ENCODE results near the gene EFCAB5. TPM values are rescaled to one million over a fixed set of nuclear protein-coding genes. Genes with fewer than 3 reads are reported as not detected.
"Not testable (repeated sequence)": the region's sequence is repeated elsewhere in the genome, so short reads cannot be mapped to it uniquely, and the experiment has no call there.

The EFCAB5 gene
- total and polyA plus RNA-seq, 4 donors, result under 0.01 to 0.05 TPM; not detected in 2

- Histone ChIP-seq H3K4me1 (ENCODE audit: control insufficient read depth in 4 of 4, insufficient read depth in 4 of 4, low read length in 3 of 4) (peaks cover 0 to 26% (median 17%) of the 10 kb centered on the region in 4 donors), H3K27me3 (ENCODE audit: control insufficient read depth in 4 of 4, insufficient read depth in 4 of 4, low read length in 3 of 4) (no peaks in the 10 kb centered on the region), H3K27ac (ENCODE audit: low read depth in 1 of 2, low read length in 2 of 2) (no peak overlapping the region), H3K9me3 (ENCODE audit: control insufficient read depth in 4 of 4, low read length in 3 of 4) (no peaks in the 10 kb centered on the region), H3K36me3 (ENCODE audit: control insufficient read depth in 4 of 4, insufficient read depth in 3 of 4, low read depth in 1 of 4, low read length in 3 of 4) (no peaks in the 10 kb centered on the region), H3K9ac (ENCODE audit: low read depth in 1 of 2, low read length in 2 of 2) (no peak overlapping the region), H3K4me3 (ENCODE audit: low read depth in 1 of 3, low read length in 3 of 3) (no peak overlapping the region)
- no peak for DNase-seq (ENCODE audit: low spot score)
- TF ChIP-seq CTCF (IDR thresholded peaks at IDR 0.05; ENCODE audit: low read depth, low read length, missing input control) (peak; percentile 9), RAD21 (IDR thresholded peaks at IDR 0.05) (peak; percentile 30 to 54), REST (IDR thresholded peaks at IDR 0.05) (no peak), HNF4A (conservative IDR thresholded peaks at IDR 0.05) (peak in 1 of 2 donors; percentile 29)
- WGBS, result 28% methylated on average over 2 of the region's 2 CpGs
Observed at GRCh38 chr17:29933379-29933778, 8.1 kb upstream of the EFCAB5 start.

- not testable (repeated sequence) for H3K4me1 ChIP-seq (ENCODE audit: control insufficient read depth in 4 of 4, insufficient read depth in 4 of 4, low read length in 3 of 4); H3K9me3 ChIP-seq (ENCODE audit: control insufficient read depth in 4 of 4, low read length in 3 of 4); DNase-seq (ENCODE audit: low spot score); H3K27ac ChIP-seq (ENCODE audit: low read depth in 1 of 2, low read length in 2 of 2); H3K9ac ChIP-seq (ENCODE audit: low read depth in 1 of 2, low read length in 2 of 2); H3K27me3 ChIP-seq (ENCODE audit: control insufficient read depth in 4 of 4, insufficient read depth in 4 of 4, low read length in 3 of 4); H3K36me3 ChIP-seq (ENCODE audit: control insufficient read depth in 4 of 4, insufficient read depth in 3 of 4, low read depth in 1 of 4, low read length in 3 of 4); H3K4me3 ChIP-seq (ENCODE audit: low read depth in 1 of 3, low read length in 3 of 3)
- WGBS, result 84% methylated on average over 3 of the region's 3 CpGs
Observed at GRCh38 chr17:29935909-29936308, 5.5 kb upstream of the EFCAB5 start.

- H3K9me3 ChIP-seq (ENCODE audit: control insufficient read depth in 4 of 4, low read length in 3 of 4), result no peaks in the 10 kb centered on the region
- no peak overlapping the region for H3K9ac ChIP-seq (ENCODE audit: low read depth in 1 of 2, low read length in 2 of 2)
- H3K4me3 ChIP-seq (ENCODE audit: low read depth in 1 of 3, low read length in 3 of 3), result no peak overlapping the region
- H3K27me3 ChIP-seq (ENCODE audit: control insufficient read depth in 4 of 4, insufficient read depth in 4 of 4, low read length in 3 of 4), result no peaks in the 10 kb centered on the region
- no peak overlapping the region for H3K27ac ChIP-seq (ENCODE audit: low read depth in 1 of 2, low read length in 2 of 2)
- H3K36me3 ChIP-seq (ENCODE audit: control insufficient read depth in 4 of 4, insufficient read depth in 3 of 4, low read depth in 1 of 4, low read length in 3 of 4), result no peaks in the 10 kb centered on the region
- TF ChIP-seq MAX (IDR thresholded peaks at IDR 0.05) (no peak), RXRA (IDR thresholded peaks at IDR 0.05) (no peak), EGR1 (IDR thresholded peaks at IDR 0.05; ENCODE audit: low read depth in 2 of 2) (no peak), FOXA1 (IDR thresholded peaks at IDR 0.05) (no peak), SP1 (IDR thresholded peaks at IDR 0.05) (no peak), ZBTB33 (IDR thresholded peaks at IDR 0.05) (no peak), HNF4A (conservative IDR thresholded peaks at IDR 0.05) (no peak), RAD21 (IDR thresholded peaks at IDR 0.05) (no peak), JUND (IDR thresholded peaks at IDR 0.05) (no peak), ATF3 (IDR thresholded peaks at IDR 0.05) (no peak), FOXA2 (IDR thresholded peaks at IDR 0.05) (no peak), TAF1 (conservative IDR thresholded peaks at IDR 0.05) (no peak)
- 74% methylated on average over 2 of the region's 2 CpGs for WGBS
- H3K4me1 ChIP-seq (ENCODE audit: control insufficient read depth in 4 of 4, insufficient read depth in 4 of 4, low read length in 3 of 4), result peaks cover 0 to 1% (median 0%) of the 10 kb centered on the region in 4 donors
- no peak for DNase-seq (ENCODE audit: low spot score)
Observed at GRCh38 chr17:29936724-29937123, 4.7 kb upstream of the EFCAB5 start.
